ENCODE data around the gene EPAS1.

DNA sequence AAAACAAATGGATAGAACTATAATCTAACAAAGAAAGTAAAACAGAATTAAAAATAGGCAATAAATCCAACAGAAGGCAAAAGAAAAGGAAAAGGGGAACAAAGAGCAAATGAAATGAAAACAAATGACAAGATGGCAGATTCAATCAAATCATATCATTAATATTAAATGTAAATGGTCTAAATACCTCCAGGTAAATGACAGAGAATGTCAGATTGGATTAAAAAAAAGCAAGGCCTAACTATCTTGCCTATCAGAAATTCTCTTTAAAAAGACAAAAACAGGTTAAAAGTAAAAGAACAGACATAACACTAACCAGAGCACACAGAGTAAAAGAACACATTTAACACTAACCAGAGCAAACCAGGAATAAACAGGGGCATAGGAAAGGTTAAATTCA lies 119.1 kb downstream of the EPAS1 start:
- TF ChIP-seq YY1 (IDR thresholded peaks at IDR 0.05; ENCODE audit: insufficient read depth, insufficient read length) (no peak), ZNF274 (IDR thresholded peaks at IDR 0.05; ENCODE audit: low read depth, low read length) (no peak), SUZ12 (IDR thresholded peaks at IDR 0.05; ENCODE audit: extremely low read depth, insufficient read depth, insufficient read length) (no peak)
